Heart left ventricle (tissue), 16 donors: Measurements from ENCODE around the gene C3orf22. TPM values are rescaled to one million over a fixed set of nuclear protein-coding genes. Genes with fewer than 3 reads are reported as not detected.

ENCODE experiments used
- ATAC-seq, 4 donors: fragments of 200-7000 bp; cut with Tn5 transposase; one replicate each; pipeline ENCODE4 v1.9.1; 2020 to 2022; ENCODE audit warnings: moderate library complexity in 4 of 4, mild to moderate bottlenecking in 3 of 4, moderate number of reproducible peaks in 1 of 4
- DNase-seq, 5 donors: peaks; one replicate each; pipeline ENCODE4 v3.0.0-alpha.2; 2020
- H3K27ac ChIP-seq, 12 donors: fragments of 200-600 bp; sonication (generic) in 4 of 12; one replicate each; pipeline versions ENCODE4 v1.5.0 to v1.8.0; 2016 to 2022; ENCODE audit warnings: mild to moderate bottlenecking in 2 of 12
- H3K27me3 ChIP-seq, 9 donors: fragments of 200-600 bp; sonication (generic) in 2 of 9; one replicate each; pipeline versions ENCODE4 v1.5.1 to v1.8.0; 2016 to 2022; ENCODE audit warnings: mild to moderate bottlenecking in 3 of 9
- H3K36me3 ChIP-seq, 9 donors: fragments of 200-600 bp; sonication (generic) in 2 of 9; one replicate each; pipeline versions ENCODE4 v1.5.0 to v1.8.0; 2018 to 2022; ENCODE audit warnings: mild to moderate bottlenecking in 2 of 9
- H3K4me1 ChIP-seq, 12 donors: fragments of 200-600 bp; sonication (generic) in 4 of 12; one replicate each; pipeline versions ENCODE4 v1.5.0 to v1.8.0; 2016 to 2022; ENCODE audit warnings: mild to moderate bottlenecking in 3 of 12
- H3K4me3 ChIP-seq, 12 donors: fragments of 200-600 bp; sonication (generic) in 4 of 12; one replicate each; pipeline versions ENCODE4 v1.5.0 to v1.8.0; 2017 to 2022; ENCODE audit warnings: mild to moderate bottlenecking in 9 of 12, moderate library complexity in 4 of 12
- H3K9me3 ChIP-seq, 12 donors: fragments of 200-600 bp; sonication (generic) in 4 of 12; one replicate each; pipeline versions ENCODE4 v1.5.0 to v1.8.0; 2016 to 2022; ENCODE audit warnings: mild to moderate bottlenecking in 1 of 12
- CTCF ChIP-seq, 12 donors: fragments of 200-600 bp; sonication (generic) in 4 of 12; IDR thresholded peaks; one replicate each; pipeline versions ENCODE4 v1.5.0 to v1.8.0; 2018 to 2022; ENCODE audit warnings: antibody characterized with exemption in 12 of 12, mild to moderate bottlenecking in 5 of 12
- POLR2A ChIP-seq, 2 donors: fragments of 450-650 bp; IDR thresholded peaks; one replicate each; pipeline ENCODE4 v1.6.1; 2017; ENCODE audit warnings: antibody characterized with exemption in 2 of 2, mild to moderate bottlenecking in 2 of 2, moderate library complexity in 2 of 2
- WGBS, 4 donors: extraction: QIAGEN DNeasy Blood & Tissue Kit in 2 of 4; methylation state at CpG; one replicate each; pipeline versions ENCODE4 v1.1.5 to v1.1.7; 2013 to 2018; 5-methylcytosine and 5-hydroxymethylcytosine counted together
- intact Hi-C, 10 donors: fragments of 100-400 bp; cut with DNase I; formaldehyde crosslinking; loops; one replicate each; pipeline versions ENCODE4 v1.11.1 to v1.14.2; 2022
- polyA plus RNA-seq, 2 donors: library from polyadenylated mRNA; stranded (reverse); fragments of 200-250 nt; gene quantifications; one replicate each; pipeline ENCODE4 v1.2.3, GENCODE V29; 2013
- total RNA-seq, 9 donors: library from RNA; depleted of rRNA in 2 of 9; stranded (reverse); fragments of >200 nt in 2 of 9; fragmentation: NEBNext Ultra II Directional in 3 of 9; extraction: Animal tissue kit (Norgen Biotek cat#: 25700) in 3 of 9; gene quantifications; one replicate each; pipeline versions ENCODE4 v1.1.0 to v1.2.4, GENCODE V29; 2016 to 2023
- donor health status: ischemic (EF 13 %, LVEDD 7.1; RV severe dilation, severe dysfunction).
- donor health status: healthy with polysubstance abuse.
- donor health status: DM: no; HTN: yes; CAD: no.
- donor health status: DM: no; HTN: no; CAD: no.
- donor health status: ischemic (EF 25% LVEDD 6.9; RV normal size, moderate dysfunction).
- donor health status: ischemic (EF 25% LVEDD 5.7; RV mildly dilated, moderate dysfunction).
- donor health status: healthy.
- donor health status: DM: yes; HTN: yes; CAD: no.
- donor health status: ischemic (EF 35%, LVEDD 5.7; RV mildly dilated, moderate dysfunction).
- donor health status: nonischemic (EF 11% LVEDD 7.7; RV severe dilation, severe dysfunction).
- donor health status: DM: yes; HTN: yes; CAD: no.
- donor health status: PGD.
- donor health status: ischemic (EF 29% LVEDD 5.4; RV normal size, mild dysfunction).
- donor health status: nonischemic (EF 23%, LVEDD 6.1; RV moderate dilation, normal function).

Gene C3orf22
- total and polyA plus RNA-seq, 11 donors = not detected

- TF ChIP-seq POLR2A (IDR thresholded peaks at IDR 0.05) (no peak), CTCF (IDR thresholded peaks at IDR 0.05) (no peak)
- WGBS, 4 donors = 82 to 100% (median 87%) methylated on average over 4 to 7 of the region's 7 CpGs
- Histone ChIP-seq H3K4me3 (no peak overlapping the region), H3K36me3 (no peaks in the 10 kb centered on the region), H3K27me3 (peaks cover 0 to 20% (median 7%) of the 10 kb centered on the region in 9 donors), H3K9me3 (no peaks in the 10 kb centered on the region), H3K4me1 (peaks cover 0 to 44% (median 9%) of the 10 kb centered on the region in 12 donors), H3K27ac (no peak overlapping the region)
- ATAC-seq (no peak), DNase-seq (peak in 3 of 5 donors; percentile 5 to 26 (median 16))
- intact Hi-C loops = loop anchor here in 6 of 10 donors (5.0 to 10.0 kb wide), 4 partner anchors 40 to 1018 kb away; partner anchors contain the start of gene TXNRD3 (in 1 of the 6)
Observed at GRCh38 chr3:126527006-126527405, 31.7 kb downstream of the C3orf22 start.

- Histone ChIP-seq H3K27ac (no peak overlapping the region), H3K27me3 (peaks cover 0 to 20% (median 7%) of the 10 kb centered on the region in 9 donors), H3K4me1 (peaks cover 0 to 44% (median 9%) of the 10 kb centered on the region in 12 donors), H3K36me3 (no peaks in the 10 kb centered on the region), H3K9me3 (no peaks in the 10 kb centered on the region), H3K4me3 (no peak overlapping the region)
- TF ChIP-seq CTCF (IDR thresholded peaks at IDR 0.05) = no peak
- no peak for TF ChIP-seq POLR2A (IDR thresholded peaks at IDR 0.05)
- no peak for ATAC-seq
- intact Hi-C loops = loop anchor here in 6 of 10 donors (5.0 to 10.0 kb wide), 4 partner anchors 41 to 1018 kb away; partner anchors contain the start of gene TXNRD3 (in 1 of the 6)
- DNase-seq = peak in 2 of 5 donors; percentile 3 to 40
- 83 to 97% (median 91%) methylated on average over 7 of the region's 7 CpGs for WGBS, 4 donors
Observed at GRCh38 chr3:126526668-126527005, 32.1 kb downstream of the C3orf22 start.

- TF ChIP-seq CTCF (IDR thresholded peaks at IDR 0.05) = no peak
- TF ChIP-seq POLR2A (IDR thresholded peaks at IDR 0.05) = no peak
- DNase-seq = peak in 3 of 5 donors; percentile 6 to 53 (median 14)
- intact Hi-C loops = loop anchor here in 6 of 10 donors (5.0 to 10.0 kb wide), 4 partner anchors 41 to 1019 kb away; partner anchors contain the start of gene TXNRD3 (in 1 of the 6)
Observed at GRCh38 chr3:126525853-126526667, 32.7 kb downstream of the C3orf22 start.

More at GRCh38 chr3:126525853-126526667, 32.7 kb downstream of the C3orf22 start:
- WGBS, 4 donors = 79 to 86% (median 84%) methylated on average over 7 to 8 of the region's 8 CpGs
- Histone ChIP-seq H3K9me3 (no peaks in the 10 kb centered on the region), H3K4me3 (no peak overlapping the region), H3K27ac (no peak overlapping the region), H3K27me3 (peaks cover 0 to 20% (median 7%) of the 10 kb centered on the region in 9 donors), H3K36me3 (no peaks in the 10 kb centered on the region), H3K4me1 (peaks cover 0 to 43% (median 9%) of the 10 kb centered on the region in 12 donors)
- no peak for ATAC-seq
